Measurements from ENCODE around the gene TROAP.

TROAP gene, protein sequence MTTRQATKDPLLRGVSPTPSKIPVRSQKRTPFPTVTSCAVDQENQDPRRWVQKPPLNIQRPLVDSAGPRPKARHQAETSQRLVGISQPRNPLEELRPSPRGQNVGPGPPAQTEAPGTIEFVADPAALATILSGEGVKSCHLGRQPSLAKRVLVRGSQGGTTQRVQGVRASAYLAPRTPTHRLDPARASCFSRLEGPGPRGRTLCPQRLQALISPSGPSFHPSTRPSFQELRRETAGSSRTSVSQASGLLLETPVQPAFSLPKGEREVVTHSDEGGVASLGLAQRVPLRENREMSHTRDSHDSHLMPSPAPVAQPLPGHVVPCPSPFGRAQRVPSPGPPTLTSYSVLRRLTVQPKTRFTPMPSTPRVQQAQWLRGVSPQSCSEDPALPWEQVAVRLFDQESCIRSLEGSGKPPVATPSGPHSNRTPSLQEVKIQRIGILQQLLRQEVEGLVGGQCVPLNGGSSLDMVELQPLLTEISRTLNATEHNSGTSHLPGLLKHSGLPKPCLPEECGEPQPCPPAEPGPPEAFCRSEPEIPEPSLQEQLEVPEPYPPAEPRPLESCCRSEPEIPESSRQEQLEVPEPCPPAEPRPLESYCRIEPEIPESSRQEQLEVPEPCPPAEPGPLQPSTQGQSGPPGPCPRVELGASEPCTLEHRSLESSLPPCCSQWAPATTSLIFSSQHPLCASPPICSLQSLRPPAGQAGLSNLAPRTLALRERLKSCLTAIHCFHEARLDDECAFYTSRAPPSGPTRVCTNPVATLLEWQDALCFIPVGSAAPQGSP

DNA sequence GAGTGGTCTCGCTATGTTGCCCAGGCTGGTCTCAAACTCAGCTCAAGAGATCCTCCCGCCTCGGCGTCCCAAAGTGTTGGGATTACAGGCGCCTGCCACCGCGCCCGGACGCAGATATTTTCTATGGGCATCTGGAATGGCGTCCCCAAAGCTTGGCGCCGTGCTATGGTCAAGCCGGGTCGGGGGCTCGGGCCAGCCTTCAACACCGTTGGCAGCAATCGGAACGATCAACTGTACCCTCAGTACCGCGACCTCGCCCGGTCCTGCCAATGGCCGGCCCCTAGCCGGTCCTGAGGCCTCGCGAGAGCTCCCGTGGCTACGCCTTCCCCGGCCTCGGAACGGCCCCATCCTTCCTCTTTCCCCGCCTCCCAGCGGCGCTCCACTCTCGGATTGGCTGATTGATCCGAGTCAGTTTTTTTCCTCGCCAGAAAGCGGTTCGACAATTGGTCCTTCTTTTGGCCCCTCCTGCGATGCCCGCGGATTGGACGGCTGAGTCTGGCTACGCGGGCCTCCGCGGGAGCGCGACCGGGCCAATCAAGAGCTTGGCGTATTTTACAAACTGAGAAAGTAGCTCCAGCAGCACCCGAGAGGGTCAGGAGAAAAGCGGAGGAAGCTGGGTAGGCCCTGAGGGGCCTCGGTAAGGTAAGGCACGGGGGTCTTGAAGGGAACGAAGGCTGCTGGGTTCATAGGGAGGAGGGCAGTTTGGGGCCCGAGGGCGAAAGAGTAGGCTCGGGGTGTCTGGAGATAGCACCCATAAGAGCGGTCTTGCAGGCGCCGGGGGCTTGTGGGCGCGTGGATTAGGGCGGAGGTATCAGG lies at the start of gene TROAP:
Gene TROAP, plus strand, starts transcription at position 548 of the 816 bp plus-strand sequence. CDS start 354 bp downstream, outside the sequence.
- peaks cover 24 to 39% of the 10 kb centered on the region in 2 experiments for H3K36me3 ChIP-seq (ENCODE audit: control insufficient read depth in 2 of 2, insufficient read depth in 1 of 2, low read length in 2 of 2)
- ChIA-PET POLR2A (interaction anchor here (0.6 to 4.0 kb wide), 30 partner anchors 12 to 470 kb away, joined by 3 to 94 read pairs (median 4); partner anchors contain the start of genes C1QL4, DNAJC22, PRPH and SPATS2), CTCF (interaction anchor here (0.6 to 4.4 kb wide), 14 partner anchors 9 to 850 kb away, joined by 3 to 43 read pairs (median 6); partner anchors contain the start of genes DNAJC22 and PRPH)
- no peaks in the 10 kb centered on the region for H3K9me3 ChIP-seq (ENCODE audit: control insufficient read depth, insufficient read depth, low read depth, low read length)
- peak within 1 kb of the TSS; percentile 73 for H3K4me3 ChIP-seq (ENCODE audit: low read depth, low read length)
- 0 out of 2 replicates have a peak, but pooled peaks cover 4% of the 10 kb centered on the region for H3K4me1 ChIP-seq (ENCODE audit: control insufficient read depth, insufficient read depth, low read length)
- H3K27ac ChIP-seq (ENCODE audit: extremely low read depth, low read depth, low read length) = peak within 1 kb of the TSS; percentile 46
- TF ChIP-seq ZNF571 (tag by site-specific recombination; IDR thresholded peaks at IDR 0.05) (no peak), ZBTB7A (tag by site-specific recombination; IDR thresholded peaks at IDR 0.05; ENCODE audit: low read depth) (peak; percentile 59; the same call in 1 of the 2 replicates), KLF1 (tag by site-specific recombination; IDR thresholded peaks at IDR 0.05) (peak; percentile 53; the same call in 1 of the 2 replicates), ZNF837 (tag by site-specific recombination; IDR thresholded peaks at IDR 0.05) (no peak), ZNF335 (tag by site-specific recombination; conservative IDR thresholded peaks at IDR 0.05) (peak; percentile 95), KLF7 (tag by site-specific recombination; IDR thresholded peaks at IDR 0.05; ENCODE audit: borderline replicate concordance) (peak; percentile 84), ZBTB8A (tag by site-specific recombination; IDR thresholded peaks at IDR 0.05) (peak; percentile 86), ZBTB48 (tag by site-specific recombination; IDR thresholded peaks at IDR 0.05) (peak; percentile 62), ZBTB1 (tag by site-specific recombination; IDR thresholded peaks at IDR 0.05) (no peak), BCL11B (tag by site-specific recombination; IDR thresholded peaks at IDR 0.05; ENCODE audit: low read depth) (peak; percentile 53; the same call in 1 of the 2 replicates), GLI4 (tag by site-specific recombination; IDR thresholded peaks at IDR 0.05) (no peak)
- TF ChIP-seq, protein P1, sequence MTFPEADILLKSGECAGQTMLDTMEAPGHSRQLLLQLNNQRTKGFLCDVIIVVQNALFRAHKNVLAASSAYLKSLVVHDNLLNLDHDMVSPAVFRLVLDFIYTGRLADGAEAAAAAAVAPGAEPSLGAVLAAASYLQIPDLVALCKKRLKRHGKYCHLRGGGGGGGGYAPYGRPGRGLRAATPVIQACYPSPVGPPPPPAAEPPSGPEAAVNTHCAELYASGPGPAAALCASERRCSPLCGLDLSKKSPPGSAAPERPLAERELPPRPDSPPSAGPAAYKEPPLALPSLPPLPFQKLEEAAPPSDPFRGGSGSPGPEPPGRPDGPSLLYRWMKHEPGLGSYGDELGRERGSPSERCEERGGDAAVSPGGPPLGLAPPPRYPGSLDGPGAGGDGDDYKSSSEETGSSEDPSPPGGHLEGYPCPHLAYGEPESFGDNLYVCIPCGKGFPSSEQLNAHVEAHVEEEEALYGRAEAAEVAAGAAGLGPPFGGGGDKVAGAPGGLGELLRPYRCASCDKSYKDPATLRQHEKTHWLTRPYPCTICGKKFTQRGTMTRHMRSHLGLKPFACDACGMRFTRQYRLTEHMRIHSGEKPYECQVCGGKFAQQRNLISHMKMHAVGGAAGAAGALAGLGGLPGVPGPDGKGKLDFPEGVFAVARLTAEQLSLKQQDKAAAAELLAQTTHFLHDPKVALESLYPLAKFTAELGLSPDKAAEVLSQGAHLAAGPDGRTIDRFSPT (tag by site-specific recombination; IDR thresholded peaks at IDR 0.05) = peak; percentile 96
- TF ChIP-seq, protein P2, sequence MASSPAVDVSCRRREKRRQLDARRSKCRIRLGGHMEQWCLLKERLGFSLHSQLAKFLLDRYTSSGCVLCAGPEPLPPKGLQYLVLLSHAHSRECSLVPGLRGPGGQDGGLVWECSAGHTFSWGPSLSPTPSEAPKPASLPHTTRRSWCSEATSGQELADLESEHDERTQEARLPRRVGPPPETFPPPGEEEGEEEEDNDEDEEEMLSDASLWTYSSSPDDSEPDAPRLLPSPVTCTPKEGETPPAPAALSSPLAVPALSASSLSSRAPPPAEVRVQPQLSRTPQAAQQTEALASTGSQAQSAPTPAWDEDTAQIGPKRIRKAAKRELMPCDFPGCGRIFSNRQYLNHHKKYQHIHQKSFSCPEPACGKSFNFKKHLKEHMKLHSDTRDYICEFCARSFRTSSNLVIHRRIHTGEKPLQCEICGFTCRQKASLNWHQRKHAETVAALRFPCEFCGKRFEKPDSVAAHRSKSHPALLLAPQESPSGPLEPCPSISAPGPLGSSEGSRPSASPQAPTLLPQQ (tag by site-specific recombination; IDR thresholded peaks at IDR 0.05) = peak; percentile 14; the same call in 1 of the 2 replicates
- TF ChIP-seq, protein P3, sequence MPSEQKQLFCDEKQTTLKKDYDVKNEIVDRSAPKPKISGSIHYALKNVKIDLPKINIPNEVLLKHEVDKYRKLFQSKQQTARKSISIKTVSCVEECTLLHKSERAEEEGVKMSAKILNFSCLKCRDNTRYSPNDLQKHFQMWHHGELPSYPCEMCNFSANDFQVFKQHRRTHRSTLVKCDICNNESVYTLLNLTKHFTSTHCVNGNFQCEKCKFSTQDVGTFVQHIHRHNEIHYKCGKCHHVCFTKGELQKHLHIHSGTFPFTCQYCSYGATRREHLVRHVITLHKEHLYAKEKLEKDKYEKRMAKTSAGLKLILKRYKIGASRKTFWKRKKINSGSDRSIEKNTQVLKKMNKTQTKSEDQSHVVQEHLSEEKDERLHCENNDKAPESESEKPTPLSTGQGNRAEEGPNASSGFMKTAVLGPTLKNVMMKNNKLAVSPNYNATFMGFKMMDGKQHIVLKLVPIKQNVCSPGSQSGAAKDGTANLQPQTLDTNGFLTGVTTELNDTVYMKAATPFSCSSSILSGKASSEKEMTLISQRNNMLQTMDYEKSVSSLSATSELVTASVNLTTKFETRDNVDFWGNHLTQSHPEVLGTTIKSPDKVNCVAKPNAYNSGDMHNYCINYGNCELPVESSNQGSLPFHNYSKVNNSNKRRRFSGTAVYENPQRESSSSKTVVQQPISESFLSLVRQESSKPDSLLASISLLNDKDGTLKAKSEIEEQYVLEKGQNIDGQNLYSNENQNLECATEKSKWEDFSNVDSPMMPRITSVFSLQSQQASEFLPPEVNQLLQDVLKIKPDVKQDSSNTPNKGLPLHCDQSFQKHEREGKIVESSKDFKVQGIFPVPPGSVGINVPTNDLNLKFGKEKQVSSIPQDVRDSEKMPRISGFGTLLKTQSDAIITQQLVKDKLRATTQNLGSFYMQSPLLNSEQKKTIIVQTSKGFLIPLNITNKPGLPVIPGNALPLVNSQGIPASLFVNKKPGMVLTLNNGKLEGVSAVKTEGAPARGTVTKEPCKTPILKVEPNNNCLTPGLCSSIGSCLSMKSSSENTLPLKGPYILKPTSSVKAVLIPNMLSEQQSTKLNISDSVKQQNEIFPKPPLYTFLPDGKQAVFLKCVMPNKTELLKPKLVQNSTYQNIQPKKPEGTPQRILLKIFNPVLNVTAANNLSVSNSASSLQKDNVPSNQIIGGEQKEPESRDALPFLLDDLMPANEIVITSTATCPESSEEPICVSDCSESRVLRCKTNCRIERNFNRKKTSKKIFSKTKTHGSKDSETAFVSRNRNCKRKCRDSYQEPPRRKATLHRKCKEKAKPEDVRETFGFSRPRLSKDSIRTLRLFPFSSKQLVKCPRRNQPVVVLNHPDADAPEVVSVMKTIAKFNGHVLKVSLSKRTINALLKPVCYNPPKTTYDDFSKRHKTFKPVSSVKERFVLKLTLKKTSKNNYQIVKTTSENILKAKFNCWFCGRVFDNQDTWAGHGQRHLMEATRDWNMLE (tag by site-specific recombination; conservative IDR thresholded peaks at IDR 0.05; ENCODE audit: low read depth) = 0 out of 2 replicates have a peak, but pooled peaks have one; percentile 6
- TF ChIP-seq, protein P4, sequence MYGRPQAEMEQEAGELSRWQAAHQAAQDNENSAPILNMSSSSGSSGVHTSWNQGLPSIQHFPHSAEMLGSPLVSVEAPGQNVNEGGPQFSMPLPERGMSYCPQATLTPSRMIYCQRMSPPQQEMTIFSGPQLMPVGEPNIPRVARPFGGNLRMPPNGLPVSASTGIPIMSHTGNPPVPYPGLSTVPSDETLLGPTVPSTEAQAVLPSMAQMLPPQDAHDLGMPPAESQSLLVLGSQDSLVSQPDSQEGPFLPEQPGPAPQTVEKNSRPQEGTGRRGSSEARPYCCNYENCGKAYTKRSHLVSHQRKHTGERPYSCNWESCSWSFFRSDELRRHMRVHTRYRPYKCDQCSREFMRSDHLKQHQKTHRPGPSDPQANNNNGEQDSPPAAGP (tag by site-specific recombination; IDR thresholded peaks at IDR 0.05) = peak; percentile 46
- TF ChIP-seq, protein P5, sequence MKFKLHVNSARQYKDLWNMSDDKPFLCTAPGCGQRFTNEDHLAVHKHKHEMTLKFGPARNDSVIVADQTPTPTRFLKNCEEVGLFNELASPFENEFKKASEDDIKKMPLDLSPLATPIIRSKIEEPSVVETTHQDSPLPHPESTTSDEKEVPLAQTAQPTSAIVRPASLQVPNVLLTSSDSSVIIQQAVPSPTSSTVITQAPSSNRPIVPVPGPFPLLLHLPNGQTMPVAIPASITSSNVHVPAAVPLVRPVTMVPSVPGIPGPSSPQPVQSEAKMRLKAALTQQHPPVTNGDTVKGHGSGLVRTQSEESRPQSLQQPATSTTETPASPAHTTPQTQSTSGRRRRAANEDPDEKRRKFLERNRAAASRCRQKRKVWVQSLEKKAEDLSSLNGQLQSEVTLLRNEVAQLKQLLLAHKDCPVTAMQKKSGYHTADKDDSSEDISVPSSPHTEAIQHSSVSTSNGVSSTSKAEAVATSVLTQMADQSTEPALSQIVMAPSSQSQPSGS (tag by site-specific recombination; IDR thresholded peaks at IDR 0.05; ENCODE audit: low read depth) = no peak
- TF ChIP-seq, protein P6, sequence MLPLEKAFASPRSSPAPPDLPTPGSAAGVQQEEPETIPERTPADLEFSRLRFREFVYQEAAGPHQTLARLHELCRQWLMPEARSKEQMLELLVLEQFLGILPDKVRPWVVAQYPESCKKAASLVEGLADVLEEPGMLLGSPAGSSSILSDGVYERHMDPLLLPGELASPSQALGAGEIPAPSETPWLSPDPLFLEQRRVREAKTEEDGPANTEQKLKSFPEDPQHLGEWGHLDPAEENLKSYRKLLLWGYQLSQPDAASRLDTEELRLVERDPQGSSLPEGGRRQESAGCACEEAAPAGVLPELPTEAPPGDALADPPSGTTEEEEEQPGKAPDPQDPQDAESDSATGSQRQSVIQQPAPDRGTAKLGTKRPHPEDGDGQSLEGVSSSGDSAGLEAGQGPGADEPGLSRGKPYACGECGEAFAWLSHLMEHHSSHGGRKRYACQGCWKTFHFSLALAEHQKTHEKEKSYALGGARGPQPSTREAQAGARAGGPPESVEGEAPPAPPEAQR (tag by site-specific recombination; IDR thresholded peaks at IDR 0.05) = no peak
- TF ChIP-seq, protein P7, sequence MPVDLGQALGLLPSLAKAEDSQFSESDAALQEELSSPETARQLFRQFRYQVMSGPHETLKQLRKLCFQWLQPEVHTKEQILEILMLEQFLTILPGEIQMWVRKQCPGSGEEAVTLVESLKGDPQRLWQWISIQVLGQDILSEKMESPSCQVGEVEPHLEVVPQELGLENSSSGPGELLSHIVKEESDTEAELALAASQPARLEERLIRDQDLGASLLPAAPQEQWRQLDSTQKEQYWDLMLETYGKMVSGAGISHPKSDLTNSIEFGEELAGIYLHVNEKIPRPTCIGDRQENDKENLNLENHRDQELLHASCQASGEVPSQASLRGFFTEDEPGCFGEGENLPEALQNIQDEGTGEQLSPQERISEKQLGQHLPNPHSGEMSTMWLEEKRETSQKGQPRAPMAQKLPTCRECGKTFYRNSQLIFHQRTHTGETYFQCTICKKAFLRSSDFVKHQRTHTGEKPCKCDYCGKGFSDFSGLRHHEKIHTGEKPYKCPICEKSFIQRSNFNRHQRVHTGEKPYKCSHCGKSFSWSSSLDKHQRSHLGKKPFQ (tag by site-specific recombination; IDR thresholded peaks at IDR 0.05) = no peak; the same call in 1 of the 2 replicates

Data from HEK293 (cell line).